ENCODE data around the gene AMDHD1. TPM values are rescaled to one million over a fixed set of nuclear protein-coding genes. Genes with fewer than 3 reads are reported as not detected.
A peak's percentile ranks its signal among the peaks of the same experiment; 100 is the strongest.

The AMDHD1 gene
- total RNA-seq, 4 donors from 2014 or later = 0.55 to 0.64 TPM; not detected in 2

DNA sequence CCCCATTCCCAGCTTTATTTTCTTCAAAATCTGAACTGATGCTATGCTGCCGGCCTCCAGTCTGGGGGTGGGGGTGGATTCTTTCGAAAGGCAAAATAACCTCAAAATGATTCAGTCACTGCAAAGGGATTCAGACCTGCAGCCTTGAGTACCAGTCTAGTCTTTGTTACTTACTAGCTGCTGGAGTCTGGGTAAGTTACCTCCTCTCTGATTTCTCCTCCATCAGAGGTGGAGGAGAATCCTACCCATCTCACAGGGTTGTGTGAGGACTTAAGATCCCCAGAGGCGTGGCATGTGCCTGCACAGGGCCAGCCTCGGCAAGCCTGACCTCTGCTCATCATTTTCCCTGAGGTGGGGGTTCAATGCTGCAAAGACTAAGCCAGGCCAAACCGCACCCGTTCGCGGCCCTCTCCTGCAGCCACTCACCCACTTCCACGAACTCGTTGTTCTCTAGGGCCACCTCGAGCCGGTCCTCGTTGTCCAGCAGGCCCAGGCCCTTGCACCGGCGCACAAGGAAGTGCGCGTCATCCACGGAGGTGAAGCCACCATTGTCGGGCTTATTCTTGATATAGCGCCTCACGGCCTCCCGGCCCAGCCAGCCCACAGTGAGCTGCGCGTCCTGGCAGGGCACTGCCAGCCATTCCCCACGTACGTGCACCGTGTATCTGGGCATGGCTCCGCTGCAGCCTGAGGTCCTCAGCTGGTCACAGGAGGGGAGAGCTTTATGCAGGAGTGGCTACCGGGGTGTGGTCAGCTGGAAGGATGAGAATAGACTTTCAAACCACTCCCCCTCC is 52.3 kb downstream of the AMDHD1 start:
- DNase-seq = no peak
- 90 to 93% methylated on average over 12 to 29 of the region's 29 CpGs for WGBS, 2 donors (ENCODE audit: low coverage in 1 of 2)
- Histone ChIP-seq H3K4me1 (peaks cover 0 to 7% (median 2%) of the 10 kb centered on the region in 4 donors), H3K27me3 (no peaks in the 10 kb centered on the region), H3K9me3 (no peaks in the 10 kb centered on the region), H3K36me3 (no peaks in the 10 kb centered on the region), H3K4me3 (no peak overlapping the region), H3K27ac (no peak overlapping the region)
- TF ChIP-seq POLR2A (IDR thresholded peaks at IDR 0.05) (no peak), EP300 (IDR thresholded peaks at IDR 0.05; ENCODE audit: low read depth) (no peak), POLR2AphosphoS5 (IDR thresholded peaks at IDR 0.05) (no peak)
- TF ChIP-seq, protein P1, sequence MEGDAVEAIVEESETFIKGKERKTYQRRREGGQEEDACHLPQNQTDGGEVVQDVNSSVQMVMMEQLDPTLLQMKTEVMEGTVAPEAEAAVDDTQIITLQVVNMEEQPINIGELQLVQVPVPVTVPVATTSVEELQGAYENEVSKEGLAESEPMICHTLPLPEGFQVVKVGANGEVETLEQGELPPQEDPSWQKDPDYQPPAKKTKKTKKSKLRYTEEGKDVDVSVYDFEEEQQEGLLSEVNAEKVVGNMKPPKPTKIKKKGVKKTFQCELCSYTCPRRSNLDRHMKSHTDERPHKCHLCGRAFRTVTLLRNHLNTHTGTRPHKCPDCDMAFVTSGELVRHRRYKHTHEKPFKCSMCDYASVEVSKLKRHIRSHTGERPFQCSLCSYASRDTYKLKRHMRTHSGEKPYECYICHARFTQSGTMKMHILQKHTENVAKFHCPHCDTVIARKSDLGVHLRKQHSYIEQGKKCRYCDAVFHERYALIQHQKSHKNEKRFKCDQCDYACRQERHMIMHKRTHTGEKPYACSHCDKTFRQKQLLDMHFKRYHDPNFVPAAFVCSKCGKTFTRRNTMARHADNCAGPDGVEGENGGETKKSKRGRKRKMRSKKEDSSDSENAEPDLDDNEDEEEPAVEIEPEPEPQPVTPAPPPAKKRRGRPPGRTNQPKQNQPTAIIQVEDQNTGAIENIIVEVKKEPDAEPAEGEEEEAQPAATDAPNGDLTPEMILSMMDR (IDR thresholded peaks at IDR 0.05) = no peak
- in situ Hi-C loops (cut with MboI; ENCODE audit: low pct_ligation_motif_present in 1 of 4, low pct_unique_long_range_greater_than_20kb in 1 of 4, low sequenced_read_pairs in 3 of 4) = loop anchor here in 2 of 4 donors (5.0 to 25.0 kb wide), 2 partner anchors 78 to 408 kb away; no protein-coding TSS in a partner anchor
- intact Hi-C loops (cut with DNase I; ENCODE audit: low total_unique reads) = loop anchor here (5.0 kb wide), 1 partner anchor 78 kb away; no protein-coding TSS in a partner anchor

DNA sequence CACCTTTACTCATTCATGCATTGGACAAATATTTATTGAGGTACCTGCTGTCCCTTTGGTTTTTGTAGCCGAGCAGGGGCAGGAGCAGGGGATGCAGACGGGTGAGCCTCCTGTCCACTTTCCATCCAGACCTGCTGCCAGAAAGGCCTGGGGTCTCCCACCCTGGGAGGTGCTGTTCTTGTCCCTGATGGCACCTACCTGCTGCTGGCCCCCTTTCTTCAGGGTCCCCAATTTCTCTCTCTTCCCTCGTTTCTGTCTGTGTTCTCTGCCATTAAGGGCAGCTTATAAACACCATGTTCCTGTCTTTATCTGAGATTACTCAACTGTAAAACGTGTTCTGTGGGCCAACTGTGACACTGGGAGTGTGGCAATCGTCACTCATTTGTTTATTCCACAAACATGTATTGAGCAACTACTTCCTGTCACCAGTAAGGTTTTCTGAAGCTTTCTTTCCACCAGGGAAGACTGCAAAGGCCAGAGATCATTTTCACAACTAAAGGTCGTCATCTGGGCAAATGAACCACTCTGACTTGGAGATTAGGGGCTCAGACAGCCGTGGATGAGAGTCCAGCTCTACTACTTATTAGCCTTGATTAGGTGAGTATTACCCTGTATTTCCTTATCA is 53.0 kb downstream of the AMDHD1 start, which contains the start of gene HAL:
TSS of gene HAL (minus strand) at position 311 of the 625 bp plus-strand sequence. CDS start 434 bp downstream, outside the sequence.
- peak; percentile 18 for DNase-seq
- Histone ChIP-seq H3K27me3 (no peaks in the 10 kb centered on the region), H3K4me1 (peaks cover 0 to 7% (median 2%) of the 10 kb centered on the region in 4 donors), H3K36me3 (peaks cover 0 to under 1% (median 0%) of the 10 kb centered on the region in 4 donors), H3K4me3 (no peak within 1 kb of the TSS), H3K27ac (no peak within 1 kb of the TSS), H3K9me3 (no peaks in the 10 kb centered on the region)
- 28 to 51% methylated on average over 2 to 7 of the region's 7 CpGs for WGBS, 2 donors (ENCODE audit: low coverage in 1 of 2)
- intact Hi-C loops (cut with DNase I; ENCODE audit: low total_unique reads) (loop anchor here (5.0 kb wide), 1 partner anchor 79 kb away; no protein-coding TSS in a partner anchor), in situ Hi-C loops (cut with MboI; ENCODE audit: low pct_ligation_motif_present in 1 of 4, low pct_unique_long_range_greater_than_20kb in 1 of 4, low sequenced_read_pairs in 3 of 4) (loop anchor here in 2 of 4 donors (5.0 to 25.0 kb wide), 2 partner anchors 79 to 409 kb away; no protein-coding TSS in a partner anchor)
- TF ChIP-seq, protein P1 (IDR thresholded peaks at IDR 0.05) = no peak
- TF ChIP-seq POLR2A (IDR thresholded peaks at IDR 0.05) (no peak), POLR2AphosphoS5 (IDR thresholded peaks at IDR 0.05) (no peak), EP300 (IDR thresholded peaks at IDR 0.05; ENCODE audit: low read depth) (no peak)

DNA sequence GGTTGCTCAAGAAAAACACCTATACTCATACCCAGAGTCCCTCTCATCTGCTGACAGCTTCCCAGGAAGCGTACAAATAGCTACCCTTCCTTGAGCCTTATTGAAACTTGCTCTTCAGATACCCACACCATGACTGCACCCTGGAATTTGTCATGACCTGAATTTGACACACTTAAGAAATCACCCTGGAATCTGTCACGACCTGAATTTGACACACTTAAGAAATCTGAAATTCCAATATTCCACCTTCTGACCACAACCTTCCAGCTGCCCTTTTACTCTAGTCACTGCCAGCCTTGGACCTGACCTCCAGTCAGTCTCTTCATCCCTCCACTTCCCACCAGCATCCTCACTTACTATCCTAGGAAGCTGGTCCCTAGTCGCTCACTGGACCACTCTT is 54.1 kb downstream of the AMDHD1 start:
- 91 to 94% methylated on average over 3 of the region's 3 CpGs for WGBS, 2 donors (ENCODE audit: low coverage in 1 of 2)
- DNase-seq = no peak
- Histone ChIP-seq H3K4me1 (peaks cover 0 to 7% (median 2%) of the 10 kb centered on the region in 4 donors), H3K27ac (no peak overlapping the region), H3K9me3 (no peaks in the 10 kb centered on the region), H3K27me3 (no peaks in the 10 kb centered on the region), H3K36me3 (peaks cover 0 to 8% (median 2%) of the 10 kb centered on the region in 4 donors), H3K4me3 (no peak overlapping the region)
- TF ChIP-seq, protein P1 (IDR thresholded peaks at IDR 0.05) = no peak
- TF ChIP-seq POLR2A (IDR thresholded peaks at IDR 0.05) (no peak), POLR2AphosphoS5 (IDR thresholded peaks at IDR 0.05) (no peak), EP300 (IDR thresholded peaks at IDR 0.05; ENCODE audit: low read depth) (no peak)
- in situ Hi-C loops (cut with MboI; ENCODE audit: low pct_ligation_motif_present in 1 of 4, low pct_unique_long_range_greater_than_20kb in 1 of 4, low sequenced_read_pairs in 3 of 4) = loop anchor here in 2 of 4 donors (5.0 to 25.0 kb wide), 2 partner anchors 80 to 410 kb away; no protein-coding TSS in a partner anchor
- intact Hi-C loops (cut with DNase I; ENCODE audit: low total_unique reads) = loop anchor here (5.0 kb wide), 1 partner anchor 80 kb away; no protein-coding TSS in a partner anchor

Data from transverse colon (tissue), 4 donors.